ENCODE results near the gene NEK6.

GRCh38 chr9:124274226-124274625 is 16.5 kb downstream of the NEK6 start:
- no peak for TF ChIP-seq CTCF (IDR thresholded peaks at IDR 0.05; ENCODE audit: insufficient read depth, low read length)
- TF ChIP-seq POLR2AphosphoS5 (IDR thresholded peaks at IDR 0.05; ENCODE audit: low read depth), result no peak
- TF ChIP-seq SPI1 (IDR thresholded peaks at IDR 0.05; ENCODE audit: borderline replicate concordance, low read depth), result peak; percentile 53; the same call in 1 of the 2 replicates
- no peak for TF ChIP-seq GABPA (IDR thresholded peaks at IDR 0.05; ENCODE audit: low read depth)
- TF ChIP-seq REST (IDR thresholded peaks at IDR 0.05; ENCODE audit: insufficient replicate concordance, low read depth), result no peak
